GM19467 (cell line): ENCODE results near the gene PDE1A.
A peak's percentile ranks its signal among the peaks of the same experiment; 100 is the strongest.
"Not testable (repeated sequence)": the region's sequence is repeated elsewhere in the genome, so short reads cannot be mapped to it uniquely, and the experiment has no call there.

Experiments
- ATAC-seq: cut with Tn5 transposase; IDR thresholded peaks from one replicate; pipeline ENCODE4 v1.9.1; 2021; ENCODE audit warnings: mild to moderate bottlenecking, moderate library complexity; ENCODE audit not compliant: unreplicated experiment

Gene PDE1A

GRCh38 chr2:182281276-182281675, 145.6 kb downstream of the PDE1A start:
- ATAC-seq = no peak

DNA sequence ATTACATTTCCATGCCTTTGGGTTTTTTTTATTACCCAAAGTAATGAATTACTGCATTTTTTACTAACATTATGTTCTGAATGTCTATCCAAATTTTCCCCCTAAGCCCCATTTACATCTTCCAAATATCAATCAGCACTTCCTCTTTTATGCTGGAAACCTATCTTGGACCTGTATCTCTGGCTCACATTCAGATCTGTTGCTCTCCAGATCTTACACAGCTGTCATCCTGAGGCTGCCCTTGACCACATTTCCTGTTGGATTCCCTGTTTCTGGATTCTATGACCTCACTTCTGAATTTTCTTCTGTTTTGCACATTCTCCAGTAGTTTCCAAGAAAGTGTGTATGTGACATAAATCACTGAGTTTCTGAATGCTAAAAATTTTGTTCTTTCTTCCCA, 146.7 kb downstream of the PDE1A start:
- no peak for ATAC-seq

- ATAC-seq = not testable (repeated sequence)
Measured at GRCh38 chr2:182276662-182277061, 150.2 kb downstream of the PDE1A start.

DNA sequence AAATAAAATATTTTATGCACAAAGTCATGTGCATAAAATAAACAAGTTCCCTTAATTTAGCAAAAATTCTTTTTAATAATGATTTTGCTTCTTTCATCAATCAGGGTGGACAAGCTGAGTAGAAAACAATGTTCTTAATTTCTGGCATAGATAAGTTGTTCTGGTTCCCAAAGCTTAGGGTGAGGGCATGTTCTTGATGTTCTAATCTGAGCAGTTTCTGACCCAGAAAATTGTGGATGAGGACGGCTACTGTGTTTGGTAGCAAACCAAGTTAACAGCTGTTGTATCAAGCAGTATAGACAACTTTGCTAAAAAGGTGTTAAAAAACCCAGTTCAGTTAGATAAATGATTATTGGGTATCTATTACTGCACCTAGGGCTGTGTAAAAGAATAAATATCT, 158.9 kb downstream of the PDE1A start:
- no peak for ATAC-seq

GRCh38 chr2:182266909-182267308, 159.9 kb downstream of the PDE1A start:
- no peak for ATAC-seq

GRCh38 chr2:182265718-182266117, 161.1 kb downstream of the PDE1A start:
- ATAC-seq = no peak

DNA sequence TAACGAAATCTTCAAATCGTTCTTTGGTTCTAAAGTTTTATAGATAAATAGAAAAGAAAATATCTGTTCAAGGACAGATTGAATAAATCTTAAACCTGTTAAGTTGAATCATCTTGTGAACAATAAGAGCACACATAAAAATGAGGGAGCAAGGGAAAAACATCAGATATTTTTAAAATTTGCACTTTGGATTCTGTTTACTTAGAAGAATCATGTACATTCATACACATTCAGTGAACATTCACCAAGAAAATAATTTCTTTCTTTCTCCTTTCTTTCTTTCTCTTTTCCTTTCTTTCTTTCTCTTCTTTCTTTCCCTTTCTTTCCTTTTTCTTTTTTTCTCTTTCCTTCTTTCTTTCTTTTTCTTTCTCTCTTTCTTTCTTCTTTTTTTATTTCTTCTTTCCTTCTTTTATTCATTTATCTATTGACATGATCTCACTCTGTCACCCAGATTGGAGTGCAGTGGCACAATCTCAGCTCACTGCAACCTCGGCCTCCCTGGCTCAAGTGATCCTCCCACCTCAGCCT, 164.9 kb downstream of the PDE1A start:
- no peak for ATAC-seq

DNA sequence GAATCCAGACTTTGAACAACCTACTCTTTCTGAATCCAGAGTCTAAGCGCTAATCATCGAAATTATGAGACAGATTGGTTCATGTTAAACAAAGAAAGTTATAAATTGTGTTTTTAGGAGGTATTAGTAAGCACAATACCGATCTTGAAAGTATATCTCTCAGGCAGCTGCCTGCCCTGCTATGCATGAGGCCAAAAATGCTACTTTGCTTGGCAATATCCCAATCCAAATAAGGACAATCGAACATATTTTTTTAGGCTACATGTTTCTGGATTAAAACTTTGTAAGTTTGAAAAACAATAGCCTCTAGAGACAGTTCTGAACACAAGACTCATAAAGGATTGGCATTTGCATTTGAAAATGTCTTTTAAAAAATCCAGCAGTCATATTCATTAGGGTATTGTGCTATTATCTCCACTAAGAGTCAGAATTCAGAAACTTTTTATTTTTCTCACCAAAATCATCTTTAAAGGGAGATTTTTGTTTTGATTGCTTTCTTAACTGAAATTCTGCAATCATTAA, 167.1 kb downstream of the PDE1A start:
- no peak for ATAC-seq

- ATAC-seq = no peak
Measured at GRCh38 chr2:182252534-182252933, 174.3 kb downstream of the PDE1A start.

DNA sequence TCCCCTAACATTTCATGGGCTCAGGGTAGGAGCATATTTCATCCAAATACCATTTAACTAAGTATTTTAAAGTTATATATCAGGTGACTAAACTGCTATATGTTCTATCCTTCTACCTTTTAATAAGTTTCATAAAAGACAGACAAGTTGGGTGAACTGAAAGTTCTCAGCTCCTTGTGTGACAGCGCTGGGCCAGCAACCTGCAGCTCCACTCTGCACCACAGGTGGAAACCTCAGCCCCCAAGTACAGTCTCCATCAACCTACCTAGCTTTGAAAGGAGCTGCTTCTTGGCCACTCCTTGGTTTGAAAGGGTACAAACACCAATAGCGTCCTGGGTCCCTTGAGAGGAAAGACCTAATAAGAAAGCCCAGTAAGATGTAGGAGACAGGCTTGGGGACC, 177.9 kb downstream of the PDE1A start:
- ATAC-seq = no peak

- no peak for ATAC-seq
Measured at GRCh38 chr2:182248362-182248761, 178.5 kb downstream of the PDE1A start.

DNA sequence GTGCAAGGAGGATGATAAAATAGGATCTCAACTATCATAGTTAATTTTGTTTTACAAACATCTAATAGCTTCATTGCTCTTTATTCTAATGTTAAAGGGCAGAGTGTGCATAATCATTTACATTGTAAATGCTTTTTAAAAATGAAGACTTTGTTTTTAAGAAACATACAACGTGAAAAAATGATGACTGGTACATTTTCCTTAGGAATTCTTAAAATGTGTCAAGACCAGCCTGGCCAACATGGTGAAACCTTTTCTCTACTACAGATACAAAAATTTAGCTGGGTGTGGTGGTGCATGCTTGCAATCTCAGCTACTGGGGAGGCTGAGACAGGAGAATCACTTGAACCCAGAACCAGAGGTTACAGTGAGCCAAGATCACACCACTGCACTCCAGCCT, 179.0 kb downstream of the PDE1A start:
- ATAC-seq = no peak

DNA sequence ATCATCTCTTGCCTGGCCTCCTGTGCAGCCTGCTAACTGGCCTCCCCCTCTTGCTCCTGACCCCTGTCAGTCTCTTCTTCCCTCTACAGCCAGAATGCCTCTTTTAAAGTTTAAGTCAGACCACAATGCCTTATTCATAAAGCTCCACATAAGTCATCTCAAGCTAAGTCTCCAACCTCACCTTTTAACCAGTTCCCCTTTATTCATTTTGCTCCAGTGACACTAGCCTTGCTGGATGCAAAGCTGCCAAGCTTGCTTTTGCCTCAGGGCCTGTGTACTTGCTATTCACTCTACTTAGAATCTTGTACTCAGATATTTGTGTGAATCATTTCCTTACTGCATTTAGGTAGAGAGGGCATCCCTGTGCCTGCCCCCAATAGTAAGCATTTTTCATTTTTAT, 180.9 kb downstream of the PDE1A start:
- ATAC-seq = no peak

- no peak for ATAC-seq
Measured at GRCh38 chr2:182242609-182243008, 184.2 kb downstream of the PDE1A start.

- no peak for ATAC-seq
Measured at GRCh38 chr2:182241936-182242335, 184.9 kb downstream of the PDE1A start.

DNA sequence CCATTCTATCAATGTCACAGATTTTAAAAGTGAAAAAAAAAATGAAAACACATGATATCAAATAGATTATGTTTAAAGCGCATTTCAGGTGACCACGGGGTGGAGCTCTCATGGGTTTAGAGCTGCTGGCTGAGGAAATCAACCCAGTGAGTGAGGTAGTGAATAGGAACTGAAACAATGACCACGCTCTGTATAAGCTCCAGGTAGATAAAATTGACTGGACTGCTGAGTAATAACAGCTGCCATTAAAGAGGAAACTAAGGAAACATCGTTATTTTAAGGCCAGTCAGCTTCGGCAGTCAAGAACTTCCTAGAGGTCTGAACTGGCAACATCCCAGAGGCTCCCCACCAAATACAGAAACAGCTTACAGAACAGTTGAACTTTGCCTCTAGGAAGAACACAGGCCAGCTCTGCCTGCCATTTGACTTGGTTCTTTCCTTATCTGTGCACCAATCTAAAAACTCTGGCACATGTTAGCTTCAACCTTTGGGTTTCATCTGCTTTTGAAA, 185.9 kb downstream of the PDE1A start:
- peak; percentile 100 for ATAC-seq

DNA sequence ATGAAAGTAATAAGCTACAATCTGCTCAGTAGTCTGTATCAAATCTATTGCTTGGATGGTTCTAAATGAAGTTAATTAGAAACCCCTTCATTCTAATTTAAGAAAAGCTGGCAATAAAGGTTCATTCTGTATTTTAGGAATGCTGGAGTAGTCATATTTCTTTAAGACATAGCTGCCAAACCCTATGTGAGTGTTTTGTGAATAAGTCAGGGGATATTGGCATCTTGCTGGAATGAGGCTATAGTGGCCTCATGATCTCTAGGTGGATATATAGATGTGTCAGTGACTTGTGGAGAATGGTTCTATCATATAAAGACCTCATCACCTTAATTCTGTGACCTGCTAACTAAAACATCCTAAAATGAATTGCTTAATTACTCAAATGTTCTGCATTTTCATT, 196.3 kb downstream of the PDE1A start:
- no peak for ATAC-seq

GRCh38 chr2:182229297-182229696, 197.5 kb downstream of the PDE1A start:
- no peak for ATAC-seq

DNA sequence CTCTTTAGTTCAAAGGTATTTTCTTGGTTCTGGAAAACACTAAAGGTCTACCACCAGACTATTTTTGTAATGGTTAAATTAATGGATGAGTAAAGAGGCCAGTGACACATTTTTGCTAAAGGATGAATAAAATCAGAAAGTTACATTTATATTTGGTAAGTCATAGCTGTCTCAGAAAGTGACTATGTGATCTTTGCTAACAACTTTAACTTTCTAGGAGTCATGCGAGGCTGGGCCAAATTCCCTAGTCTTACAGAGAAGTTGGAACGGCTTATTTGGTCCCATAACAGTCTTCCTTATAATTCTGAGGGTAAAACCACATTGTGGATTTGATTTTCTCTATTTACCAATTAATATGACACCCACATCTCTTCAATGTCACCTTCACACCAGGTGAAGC, 198.1 kb downstream of the PDE1A start:
- ATAC-seq = no peak

DNA sequence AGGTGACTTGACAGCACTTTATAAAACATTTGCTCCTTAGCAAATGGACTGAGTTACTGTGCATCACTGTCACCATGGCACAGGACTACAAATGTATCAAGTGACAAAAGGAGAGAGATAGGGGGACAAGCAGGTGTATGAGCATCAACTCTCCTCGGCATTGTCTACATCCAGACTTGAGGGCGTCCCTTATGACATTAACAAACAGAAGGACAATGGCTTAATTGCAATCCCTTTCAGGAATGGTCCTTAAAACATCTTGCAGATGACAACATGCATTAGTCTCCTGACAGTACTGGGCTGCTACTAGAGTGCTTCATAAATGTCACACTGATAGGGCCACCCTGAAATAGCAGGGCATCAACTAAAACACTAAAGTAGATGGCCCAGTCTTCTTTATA, 198.8 kb downstream of the PDE1A start:
- ATAC-seq = no peak

DNA sequence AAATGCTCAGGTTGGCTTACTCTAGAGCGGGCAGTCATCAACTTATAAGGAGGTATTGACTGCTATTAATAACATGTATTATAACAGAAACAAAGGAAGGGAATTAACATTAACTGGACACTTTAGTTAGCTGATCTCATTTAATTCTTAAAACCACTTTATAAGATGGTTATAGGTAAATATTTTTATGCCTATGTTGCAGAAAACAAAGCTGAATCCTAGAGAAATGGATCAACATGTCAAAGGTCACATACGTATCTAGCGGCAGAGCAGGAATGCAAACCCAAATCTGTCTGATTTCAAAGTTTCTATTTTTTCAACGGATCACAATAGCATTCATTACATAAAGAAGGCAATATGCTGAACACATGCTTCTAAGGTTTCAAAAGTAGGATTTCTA, 200.0 kb downstream of the PDE1A start:
- no peak for ATAC-seq

GRCh38 chr2:182224669-182225068, 202.2 kb downstream of the PDE1A start:
- no peak for ATAC-seq

GRCh38 chr2:182220998-182221397, 205.8 kb downstream of the PDE1A start:
- no peak for ATAC-seq
